ENCODE results near the gene OLFM4. TPM values are rescaled to one million over a fixed set of nuclear protein-coding genes. Genes with fewer than 3 reads are reported as not detected.

OLFM4 gene
- total RNA-seq, 1 experiment from 2014 or later: 0.12 TPM

- no peak for ATAC-seq
- POLR2A ChIA-PET: no interaction called here
- Histone ChIP-seq H3K9me2 (ENCODE audit: insufficient read depth) (no peaks in the 10 kb centered on the region), H3K9me3 (ENCODE audit: control insufficient read depth in 1 of 2, insufficient read depth in 1 of 2, low read depth in 1 of 2, low read length in 2 of 2) (no peaks in the 10 kb centered on the region), H3K79me2 (ENCODE audit: insufficient read depth, low read length) (no peaks in the 10 kb centered on the region), H3K27ac (ENCODE audit: low read depth, low read length) (no peak overlapping the region), H3K4me2 (ENCODE audit: low read length) (no peak overlapping the region), H2AFZ (ENCODE audit: low read depth, low read length, poor library complexity, severe bottlenecking) (no peak overlapping the region), H3K36me3 (ENCODE audit: control insufficient read depth in 1 of 2, insufficient read depth in 2 of 2, low read length in 2 of 2) (no peaks in the 10 kb centered on the region), H3K4me1 (ENCODE audit: control insufficient read depth in 1 of 2, insufficient read depth in 2 of 2, low read length in 2 of 2) (no peaks in the 10 kb centered on the region), H3K27me3 (ENCODE audit: insufficient read depth, low read length) (peaks cover 4% of the 10 kb centered on the region; the same call in 1 of the 2 replicates), H3K4me3 (replicated peaks in 1 of 2; ENCODE audit: low read depth in 1 of 2, low read length in 2 of 2) (no peak overlapping the region), H3K9ac (ENCODE audit: low read length) (no peak overlapping the region), H4K20me1 (ENCODE audit: insufficient read depth) (no peaks in the 10 kb centered on the region)
- no peak for TF ChIP-seq RAD21 (IDR thresholded peaks at IDR 0.05; ENCODE audit: low read depth)
- TF ChIP-seq CEBPB (IDR thresholded peaks at IDR 0.05; ENCODE audit: low read depth): no peak
- TF ChIP-seq ZFX (IDR thresholded peaks at IDR 0.05): no peak
- TF ChIP-seq FOSL1 (IDR thresholded peaks at IDR 0.05; ENCODE audit: low read depth): no peak
- TF ChIP-seq TCF7L2 (IDR thresholded peaks at IDR 0.05; ENCODE audit: borderline replicate concordance, extremely low read depth, insufficient read depth, insufficient read length): no peak
- no peak for TF ChIP-seq SP1 (IDR thresholded peaks at IDR 0.05; ENCODE audit: low read depth)
- no peak for TF ChIP-seq CBX3 (IDR thresholded peaks at IDR 0.05; ENCODE audit: low read depth)
- no peak for TF ChIP-seq POLR2AphosphoS5 (IDR thresholded peaks at IDR 0.05; ENCODE audit: low read depth, low read length)
- TF ChIP-seq EZH2phosphoT487 (IDR thresholded peaks at IDR 0.05; ENCODE audit: borderline replicate concordance): no peak
- TF ChIP-seq SRF (IDR thresholded peaks at IDR 0.05; ENCODE audit: low read depth): no peak
- RAD21 ChIA-PET (ENCODE audit: low non-redundant PET in 1 of 2, low total read pairs in 2 of 2, uncharacterized antibody in 2 of 2, unreplicated experiment in 2 of 2): no interaction called here
- intact Hi-C loops (cut with micrococcal nuclease): no loop called here
- no peak for DNase-seq (ENCODE audit: low read depth, low spot score)
- no TSS peak for BruUV-seq (replicated peaks)
- CTCF ChIA-PET: no interaction called here
Observed at GRCh38 chr13:53005626-53006025, 23.0 kb upstream of the OLFM4 start.

- Histone ChIP-seq H3K36me3 (ENCODE audit: control insufficient read depth in 1 of 2, insufficient read depth in 2 of 2, low read length in 2 of 2) (no peaks in the 10 kb centered on the region), H3K27ac (ENCODE audit: low read depth, low read length) (no peak overlapping the region), H3K4me3 (replicated peaks in 1 of 2; ENCODE audit: low read depth in 1 of 2, low read length in 2 of 2) (no peak overlapping the region), H3K79me2 (ENCODE audit: insufficient read depth, low read length) (no peaks in the 10 kb centered on the region), H3K9me3 (ENCODE audit: control insufficient read depth in 1 of 2, insufficient read depth in 1 of 2, low read depth in 1 of 2, low read length in 2 of 2) (no peaks in the 10 kb centered on the region), H3K9me2 (ENCODE audit: insufficient read depth) (no peaks in the 10 kb centered on the region), H3K4me2 (ENCODE audit: low read length) (no peak overlapping the region), H3K27me3 (ENCODE audit: insufficient read depth, low read length) (no peaks in the 10 kb centered on the region), H2AFZ (ENCODE audit: low read depth, low read length, poor library complexity, severe bottlenecking) (no peak overlapping the region), H3K9ac (ENCODE audit: low read length) (no peak overlapping the region), H3K4me1 (ENCODE audit: control insufficient read depth in 1 of 2, insufficient read depth in 2 of 2, low read length in 2 of 2) (no peaks in the 10 kb centered on the region), H4K20me1 (ENCODE audit: insufficient read depth) (no peaks in the 10 kb centered on the region)
- ChIA-PET POLR2A (no interaction called here), RAD21 (ENCODE audit: low non-redundant PET in 1 of 2, low total read pairs in 2 of 2, uncharacterized antibody in 2 of 2, unreplicated experiment in 2 of 2) (no interaction called here), CTCF (no interaction called here)
- intact Hi-C loops (cut with micrococcal nuclease): no loop called here
- DNase-seq (ENCODE audit: low read depth, low spot score) (no peak), ATAC-seq (no peak)
- TF ChIP-seq CBX3 (IDR thresholded peaks at IDR 0.05; ENCODE audit: low read depth) (no peak), TCF7L2 (IDR thresholded peaks at IDR 0.05; ENCODE audit: borderline replicate concordance, extremely low read depth, insufficient read depth, insufficient read length) (no peak), CTCF (IDR thresholded peaks at IDR 0.05 in 2 of 3, conservative IDR thresholded peaks at IDR 0.05 in 1 of 3; ENCODE audit: borderline replicate concordance in 1 of 3, insufficient read depth in 1 of 3, low read depth in 2 of 3, low read length in 2 of 3) (no peak), SIN3A (IDR thresholded peaks at IDR 0.05; ENCODE audit: low read depth) (no peak), POLR2A (IDR thresholded peaks at IDR 0.05; ENCODE audit: borderline replicate concordance, extremely low read depth, insufficient read depth, insufficient read length) (no peak), CEBPB (IDR thresholded peaks at IDR 0.05; ENCODE audit: low read depth) (no peak), EZH2phosphoT487 (IDR thresholded peaks at IDR 0.05; ENCODE audit: borderline replicate concordance) (no peak), EGR1 (IDR thresholded peaks at IDR 0.05; ENCODE audit: low read depth) (no peak), ZNF274 (IDR thresholded peaks at IDR 0.05; ENCODE audit: low read depth, low read length) (no peak), ZFX (IDR thresholded peaks at IDR 0.05) (no peak), SP1 (IDR thresholded peaks at IDR 0.05; ENCODE audit: low read depth) (no peak), YY1 (IDR thresholded peaks at IDR 0.05; ENCODE audit: extremely low read depth, insufficient replicate concordance, low read depth, low read length) (no peak)
- no TSS peak for BruUV-seq (replicated peaks)
Observed at GRCh38 chr13:53007872-53008271, 20.7 kb upstream of the OLFM4 start.

Data from HCT116 (cell line).